Gastroesophageal sphincter (tissue), 3 donors: ENCODE data around the gene P2RX7.

Source experiments
- POLR2A ChIP-seq, 2 donors: fragments of 450-650 bp; IDR thresholded peaks; one replicate each; pipeline ENCODE4 v1.6.1; 2017; ENCODE audit warnings: antibody characterized with exemption in 2 of 2, mild to moderate bottlenecking in 2 of 2, moderate library complexity in 1 of 2
- POLR2AphosphoS5 ChIP-seq: sonication (generic); formaldehyde crosslinking; IDR thresholded peaks from one replicate; pipeline ENCODE4 v1.6.1; 2017; ENCODE audit warnings: antibody characterized with exemption
- TF ChIP-seq, protein P1 (sequence below), 4 experiments: fragments of 200-600 bp in 2 of 4; fragments of 450-650 bp in 2 of 4; sonication (generic) in 1 of 4; IDR thresholded peaks; one replicate each; pipeline ENCODE4 v1.5.1; 2017 to 2019; ENCODE audit warnings: antibody characterized with exemption in 4 of 4, mild to moderate bottlenecking in 2 of 4, moderate library complexity in 2 of 4

DNA sequence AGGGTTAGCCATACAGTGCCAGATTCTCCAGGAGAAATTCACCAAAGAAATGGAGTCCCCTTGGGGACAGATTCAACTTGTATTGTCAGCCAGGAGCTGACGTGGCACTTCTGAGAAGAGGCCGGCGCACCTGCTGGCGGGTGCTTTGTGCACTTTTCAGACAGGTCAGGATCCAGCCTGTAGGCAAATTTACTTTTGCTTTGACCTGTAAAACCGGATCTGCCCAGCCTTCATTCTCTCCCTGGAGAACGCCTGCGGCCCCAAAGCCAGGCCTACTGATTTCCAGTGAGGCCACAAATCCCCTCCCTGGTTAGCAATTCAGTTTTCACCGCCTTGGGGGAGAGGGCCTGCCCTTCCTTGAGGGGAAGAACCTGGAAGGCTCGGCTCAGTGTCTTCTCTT is 94.6 kb downstream of the P2RX7 start:
- TF ChIP-seq POLR2A (IDR thresholded peaks at IDR 0.05) (no peak), POLR2AphosphoS5 (no peak)
- TF ChIP-seq, protein P1, sequence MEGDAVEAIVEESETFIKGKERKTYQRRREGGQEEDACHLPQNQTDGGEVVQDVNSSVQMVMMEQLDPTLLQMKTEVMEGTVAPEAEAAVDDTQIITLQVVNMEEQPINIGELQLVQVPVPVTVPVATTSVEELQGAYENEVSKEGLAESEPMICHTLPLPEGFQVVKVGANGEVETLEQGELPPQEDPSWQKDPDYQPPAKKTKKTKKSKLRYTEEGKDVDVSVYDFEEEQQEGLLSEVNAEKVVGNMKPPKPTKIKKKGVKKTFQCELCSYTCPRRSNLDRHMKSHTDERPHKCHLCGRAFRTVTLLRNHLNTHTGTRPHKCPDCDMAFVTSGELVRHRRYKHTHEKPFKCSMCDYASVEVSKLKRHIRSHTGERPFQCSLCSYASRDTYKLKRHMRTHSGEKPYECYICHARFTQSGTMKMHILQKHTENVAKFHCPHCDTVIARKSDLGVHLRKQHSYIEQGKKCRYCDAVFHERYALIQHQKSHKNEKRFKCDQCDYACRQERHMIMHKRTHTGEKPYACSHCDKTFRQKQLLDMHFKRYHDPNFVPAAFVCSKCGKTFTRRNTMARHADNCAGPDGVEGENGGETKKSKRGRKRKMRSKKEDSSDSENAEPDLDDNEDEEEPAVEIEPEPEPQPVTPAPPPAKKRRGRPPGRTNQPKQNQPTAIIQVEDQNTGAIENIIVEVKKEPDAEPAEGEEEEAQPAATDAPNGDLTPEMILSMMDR (IDR thresholded peaks at IDR 0.05), result no peak
